Measurements from ENCODE around the gene WWOX. TPM values are rescaled to one million over a fixed set of nuclear protein-coding genes. Genes with fewer than 3 reads are reported as not detected.
A peak's percentile ranks its signal among the peaks of the same experiment; 100 is the strongest.

Gene WWOX
- total and polyA plus RNA-seq, 10 donors: 5.9 to 90.3 (median 26.4) TPM

- no peak for TF ChIP-seq POLR2AphosphoS5 (IDR thresholded peaks at IDR 0.05)
- no peak for TF ChIP-seq POLR2A (IDR thresholded peaks at IDR 0.05)
- no peak for TF ChIP-seq CTCF (IDR thresholded peaks at IDR 0.05 in 8 of 11, conservative IDR thresholded peaks at IDR 0.05 in 3 of 11)
- no peak for DNase-seq
- Histone ChIP-seq H3K4me1 (no peaks in the 10 kb centered on the region), H3K4me3 (no peak overlapping the region), H3K9me3 (no peaks in the 10 kb centered on the region), H3K27me3 (replicated peaks in 1 of 7) (no peaks in the 10 kb centered on the region), H3K36me3 (no peaks in the 10 kb centered on the region), H3K27ac (no peak overlapping the region)
- 69 to 75% (median 69%) methylated on average over 4 of the region's 4 CpGs for WGBS, 5 donors
- intact Hi-C loops (cut with DNase I; ENCODE audit: low total_unique reads): no loop called here
Measured at GRCh38 chr16:78228704-78229103, 129.2 kb downstream of the WWOX start.

GRCh38 chr16:78230832-78231231 lies 131.4 kb downstream of the WWOX start:
- no peak for DNase-seq
- intact Hi-C loops (cut with DNase I; ENCODE audit: low total_unique reads): no loop called here
- 78 to 90% (median 85%) methylated on average over 3 of the region's 3 CpGs for WGBS, 5 donors
- Histone ChIP-seq H3K36me3 (no peaks in the 10 kb centered on the region), H3K27me3 (replicated peaks in 1 of 7) (no peaks in the 10 kb centered on the region), H3K4me1 (peaks cover 0 to 5% (median 0%) of the 10 kb centered on the region in 6 donors), H3K4me3 (no peak overlapping the region), H3K9me3 (no peaks in the 10 kb centered on the region), H3K27ac (no peak overlapping the region)
- no peak for TF ChIP-seq POLR2AphosphoS5 (IDR thresholded peaks at IDR 0.05)
- no peak for TF ChIP-seq POLR2A (IDR thresholded peaks at IDR 0.05)
- TF ChIP-seq CTCF (IDR thresholded peaks at IDR 0.05 in 8 of 11, conservative IDR thresholded peaks at IDR 0.05 in 3 of 11): no peak

- peaks cover 0 to 5% (median 0%) of the 10 kb centered on the region in 6 donors for H3K4me1 ChIP-seq
- no peak overlapping the region for H3K27ac ChIP-seq
- intact Hi-C loops (cut with DNase I; ENCODE audit: low total_unique reads): loop anchor here (5.0 kb wide), 1 partner anchor 113 kb away; no protein-coding TSS in a partner anchor
- TF ChIP-seq POLR2A (IDR thresholded peaks at IDR 0.05) (no peak), CTCF (IDR thresholded peaks at IDR 0.05 in 8 of 11, conservative IDR thresholded peaks at IDR 0.05 in 3 of 11) (peak; percentile 73 to 94 (median 86))
- H3K9me3 ChIP-seq: no peaks in the 10 kb centered on the region
- H3K27me3 ChIP-seq (replicated peaks in 1 of 7): no peaks in the 10 kb centered on the region
- no peaks in the 10 kb centered on the region for H3K36me3 ChIP-seq
- peak; percentile 85 for DNase-seq
- H3K4me3 ChIP-seq: no peak overlapping the region
- 29 to 50% (median 45%) methylated on average over 9 of the region's 9 CpGs for WGBS, 5 donors
Measured at GRCh38 chr16:78235168-78235800, 135.8 kb downstream of the WWOX start.

- no peak overlapping the region for H3K4me3 ChIP-seq
- no peaks in the 10 kb centered on the region for H3K27me3 ChIP-seq (replicated peaks in 1 of 7)
- intact Hi-C loops (cut with DNase I; ENCODE audit: low total_unique reads): loop anchor here (5.0 kb wide), 1 partner anchor 114 kb away; no protein-coding TSS in a partner anchor
- no peaks in the 10 kb centered on the region for H3K9me3 ChIP-seq
- H3K27ac ChIP-seq: no peak overlapping the region
- H3K4me1 ChIP-seq: peaks cover 0 to 5% (median 0%) of the 10 kb centered on the region in 6 donors
- no peak for TF ChIP-seq POLR2AphosphoS5 (IDR thresholded peaks at IDR 0.05)
- no peak for TF ChIP-seq CTCF (IDR thresholded peaks at IDR 0.05 in 8 of 11, conservative IDR thresholded peaks at IDR 0.05 in 3 of 11)
- TF ChIP-seq POLR2A (IDR thresholded peaks at IDR 0.05): no peak
- 78 to 88% (median 83%) methylated on average over 4 of the region's 4 CpGs for WGBS, 5 donors
- no peak for DNase-seq
- no peaks in the 10 kb centered on the region for H3K36me3 ChIP-seq
Measured at GRCh38 chr16:78235876-78236275, 136.4 kb downstream of the WWOX start.
